ENCODE measurements around the gene CALML6. TPM values are rescaled to one million over a fixed set of nuclear protein-coding genes. Genes with fewer than 3 reads are reported as not detected.

The CALML6 gene
- total RNA-seq, 4 donors from 2014 or later, result 0.57 TPM; not detected in 3

DNA sequence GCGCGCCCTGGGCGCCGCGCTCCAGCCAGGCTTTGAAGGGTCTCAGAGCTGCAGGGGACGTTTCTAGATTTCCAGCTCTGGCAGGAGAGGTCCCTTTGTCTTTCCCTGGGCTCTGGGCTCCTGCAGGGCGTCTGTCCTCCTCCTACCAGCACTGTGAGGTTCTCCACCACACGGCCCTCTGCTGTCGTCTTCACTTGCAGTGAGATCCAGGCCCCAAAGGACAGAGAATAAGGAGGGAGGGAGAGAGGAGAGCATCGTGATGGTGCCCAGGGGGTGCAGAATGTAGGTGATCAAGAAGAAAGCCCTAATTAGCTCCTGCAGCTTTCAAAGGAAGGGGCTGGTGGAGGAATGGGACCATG is 20.0 kb upstream of the CALML6 start:
- Histone ChIP-seq H3K9me3 (no peaks in the 10 kb centered on the region), H3K27me3 (peaks cover 0 to 21% (median 0%) of the 10 kb centered on the region in 4 donors), H3K4me3 (peak overlapping the region in 1 of 4 donors; percentile 19), H3K36me3 (no peaks in the 10 kb centered on the region), H3K27ac (peak overlapping the region in 1 of 4 donors; percentile 46), H3K4me1 (peaks cover 24 to 50% (median 24%) of the 10 kb centered on the region in 3 donors)
- TF ChIP-seq CTCF (IDR thresholded peaks at IDR 0.05) (no peak), POLR2A (IDR thresholded peaks at IDR 0.05) (no peak)
- WGBS, 2 donors, result 31 to 38% methylated on average over 8 to 9 of the region's 10 CpGs
- no peak for DNase-seq
- intact Hi-C loops (cut with DNase I), result loop anchor here (10.0 kb wide), 1 partner anchor 50 kb away; no protein-coding TSS in a partner anchor

DNA sequence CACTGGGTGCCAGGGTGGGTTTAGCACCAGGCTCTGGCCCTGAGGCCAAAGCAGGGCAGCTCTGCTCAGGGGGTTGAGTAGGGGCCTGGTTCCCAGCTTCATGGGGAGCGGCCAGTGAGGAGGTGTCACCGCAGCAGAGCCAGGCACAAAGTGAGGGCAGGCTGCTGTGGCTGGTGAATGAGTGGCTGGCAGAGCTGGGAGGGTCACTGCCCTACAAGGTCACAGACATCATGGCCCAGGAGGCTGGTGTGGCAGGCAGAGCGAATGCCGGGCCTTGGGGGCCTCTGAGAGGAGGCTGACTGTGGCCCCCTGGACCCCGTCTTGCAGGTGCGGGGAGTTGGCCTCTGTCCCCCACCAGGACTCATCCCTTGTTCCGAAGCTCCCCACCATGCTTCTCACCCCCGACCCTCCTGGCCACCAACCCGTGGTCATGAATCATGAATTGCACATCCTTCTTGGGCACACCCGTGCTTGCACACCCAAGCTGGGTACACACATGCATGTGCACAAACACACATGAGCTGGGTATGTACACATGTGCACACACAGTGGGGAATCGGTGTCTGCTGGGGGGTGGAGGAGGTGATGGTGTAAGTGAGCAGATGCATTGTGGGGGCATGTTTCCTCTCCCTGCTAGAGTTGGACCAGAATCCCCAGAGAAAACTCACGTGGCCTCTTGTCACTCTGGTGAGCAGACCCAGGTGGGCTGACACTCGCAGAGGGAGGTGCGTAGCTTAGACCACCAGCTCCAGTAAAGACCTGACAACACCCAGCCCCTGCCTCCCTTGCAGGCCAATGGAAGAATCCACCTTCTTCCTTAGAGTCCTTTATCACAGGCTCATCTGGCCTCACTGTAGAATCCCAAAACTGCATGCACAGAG is 19.4 kb upstream of the CALML6 start:
- DNase-seq, result no peak
- Histone ChIP-seq H3K4me3 (no peak overlapping the region), H3K9me3 (no peaks in the 10 kb centered on the region), H3K4me1 (peaks cover 24 to 50% (median 24%) of the 10 kb centered on the region in 3 donors), H3K27ac (no peak overlapping the region), H3K36me3 (no peaks in the 10 kb centered on the region), H3K27me3 (peaks cover 0 to 21% (median 0%) of the 10 kb centered on the region in 4 donors)
- TF ChIP-seq CTCF (IDR thresholded peaks at IDR 0.05) (no peak), POLR2A (IDR thresholded peaks at IDR 0.05) (no peak)
- intact Hi-C loops (cut with DNase I), result loop anchor here (10.0 kb wide), 1 partner anchor 51 kb away; no protein-coding TSS in a partner anchor
- WGBS, 2 donors, result 77 to 86% methylated on average over 6 to 11 of the region's 14 CpGs

DNA sequence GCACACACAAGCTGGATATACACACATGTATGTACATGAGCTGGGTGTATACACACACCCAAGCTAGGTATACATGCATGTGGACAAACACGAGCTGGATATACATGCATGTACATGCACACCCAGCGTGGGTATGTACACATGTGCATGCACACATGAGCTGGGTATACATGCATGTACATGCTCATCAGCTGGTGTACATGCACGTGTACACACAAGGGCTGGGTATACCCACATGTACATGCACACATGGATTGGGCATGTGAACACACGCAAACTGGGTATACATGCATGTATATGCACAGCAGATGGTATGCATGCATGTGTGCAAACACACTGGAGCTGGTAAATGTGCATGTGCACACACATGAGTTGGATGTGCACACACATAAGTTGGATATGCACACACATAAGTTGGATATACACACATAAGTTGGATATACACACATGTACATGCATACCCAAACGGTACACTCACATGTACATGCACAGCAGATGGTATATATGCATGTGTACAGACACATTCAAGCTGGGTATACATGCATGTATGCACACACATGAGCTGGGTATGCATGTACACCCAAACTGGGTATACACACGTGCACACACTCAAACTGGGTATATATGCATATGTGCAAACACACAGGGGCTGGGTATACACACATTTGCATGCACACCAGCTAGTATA is 16.7 kb upstream of the CALML6 start:
- Histone ChIP-seq H3K4me1 (peaks cover 11 to 30% (median 15%) of the 10 kb centered on the region in 3 donors), H3K27me3 (peaks cover 0 to 21% (median 0%) of the 10 kb centered on the region in 4 donors), H3K4me3 (no peak overlapping the region), H3K9me3 (no peaks in the 10 kb centered on the region), H3K36me3 (no peaks in the 10 kb centered on the region), H3K27ac (no peak overlapping the region)
- 79 to 92% methylated on average over 6 of the region's 6 CpGs for WGBS, 2 donors
- TF ChIP-seq CTCF (IDR thresholded peaks at IDR 0.05) (no peak), POLR2A (IDR thresholded peaks at IDR 0.05) (no peak)
- no peak for DNase-seq
- intact Hi-C loops (cut with DNase I), result loop anchor here (10.0 kb wide), 1 partner anchor 54 kb away; no protein-coding TSS in a partner anchor

DNA sequence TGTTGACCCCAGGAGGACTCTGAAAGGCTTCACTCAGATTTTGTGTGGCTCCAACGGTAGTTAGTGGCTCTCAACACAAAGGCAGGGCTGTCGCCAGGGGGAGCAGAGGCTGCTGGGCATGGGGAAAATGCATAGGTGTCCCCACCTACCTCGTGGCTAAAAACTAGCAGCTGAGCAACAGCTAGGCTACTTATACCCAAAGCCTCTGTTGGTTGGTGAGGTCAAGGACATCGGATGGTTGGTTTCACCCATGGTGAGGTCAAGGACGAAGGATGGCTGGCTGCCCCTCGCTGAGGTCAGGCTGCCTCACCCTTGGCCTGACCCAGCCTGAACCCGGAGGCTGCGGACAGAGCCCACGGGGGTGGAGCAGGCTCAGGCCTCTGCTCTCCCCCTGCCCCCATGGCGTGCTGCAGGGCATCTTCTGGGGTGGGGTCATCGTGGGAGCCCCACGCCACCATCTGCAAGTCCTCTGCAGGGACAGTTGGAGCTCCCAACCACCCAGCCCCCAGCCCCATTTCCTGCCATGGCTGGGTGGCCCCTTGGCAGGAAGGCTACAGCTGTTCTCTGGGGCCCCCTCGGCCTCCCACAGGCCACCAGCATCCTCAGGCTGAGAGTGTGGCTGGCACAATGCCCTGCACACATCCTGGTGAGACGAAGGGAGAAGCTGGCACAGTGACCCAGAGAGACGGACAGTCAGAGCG is 15.6 kb upstream of the CALML6 start:
- Histone ChIP-seq H3K9me3 (no peaks in the 10 kb centered on the region), H3K4me3 (no peak overlapping the region), H3K4me1 (peaks cover 6 to 19% (median 9%) of the 10 kb centered on the region in 3 donors), H3K27ac (no peak overlapping the region), H3K36me3 (no peaks in the 10 kb centered on the region), H3K27me3 (peaks cover 0 to 21% (median 0%) of the 10 kb centered on the region in 4 donors)
- WGBS, 2 donors, result 30 to 100% methylated on average over 3 to 10 of the region's 16 CpGs
- no peak for DNase-seq
- intact Hi-C loops (cut with DNase I), result loop anchor here (10.0 kb wide), 1 partner anchor 55 kb away; no protein-coding TSS in a partner anchor
- TF ChIP-seq CTCF (IDR thresholded peaks at IDR 0.05), result no peak
